Right lobe of liver (tissue), 6 donors: ENCODE results near the gene RAP1GAP2. TPM values are rescaled to one million over a fixed set of nuclear protein-coding genes. Genes with fewer than 3 reads are reported as not detected.

ENCODE experiments used
- ATAC-seq, 4 donors: fragments of 200-7000 bp; cut with Tn5 transposase; one replicate each; pipeline ENCODE4 v1.9.1; 2020; ENCODE audit warnings: mild to moderate bottlenecking in 4 of 4, moderate library complexity in 4 of 4
- DNase-seq, 3 donors: peaks; one replicate each; pipeline ENCODE4 v3.0.0-alpha.2; 2020
- H3K27ac ChIP-seq, 3 donors: fragments of 200-600 bp; one replicate each; pipeline ENCODE4 v1.8.0; 2022
- H3K27me3 ChIP-seq, 2 donors: fragments of 200-600 bp; one replicate each; pipeline ENCODE4 v1.8.0; 2022
- H3K36me3 ChIP-seq, 4 donors: fragments of 200-600 bp; sonication (generic) in 1 of 4; one replicate each; pipeline versions ENCODE4 v1.5.1 to v1.8.0; 2017 to 2022; ENCODE audit warnings: control low read depth in 1 of 4
- H3K4me1 ChIP-seq, 4 donors: fragments of 200-600 bp; sonication (generic) in 1 of 4; one replicate each; pipeline versions ENCODE4 v1.5.1 to v1.8.0; 2017 to 2022; ENCODE audit warnings: control low read depth in 1 of 4
- H3K4me3 ChIP-seq, 3 donors: fragments of 200-600 bp; one replicate each; pipeline ENCODE4 v1.8.0; 2022
- H3K9me3 ChIP-seq, 4 donors: fragments of 200-600 bp; sonication (generic) in 1 of 4; one replicate each; pipeline versions ENCODE4 v1.5.1 to v1.8.0; 2017 to 2022; ENCODE audit warnings: control low read depth in 1 of 4
- CTCF ChIP-seq, 4 donors: fragments of 200-600 bp in 3 of 4; fragments of 450-650 bp in 1 of 4; IDR thresholded peaks; one replicate each; pipeline versions ENCODE4 v1.5.1 to v1.8.0; 2016 to 2022; ENCODE audit warnings: antibody characterized with exemption in 4 of 4, mild to moderate bottlenecking in 2 of 4
- POLR2A ChIP-seq: fragments of 450-650 bp; IDR thresholded peaks from one replicate; pipeline ENCODE4 v1.6.1; 2017; ENCODE audit warnings: antibody characterized with exemption, mild to moderate bottlenecking
- WGBS: methylation state at CpG from one replicate; pipeline ENCODE4 v1.1.6; 2018; ENCODE audit warnings: low coverage, low lambda C conversion rate; ENCODE audit not compliant: insufficient coverage; ENCODE audit errors: missing lambda C conversion rate; 5-methylcytosine and 5-hydroxymethylcytosine counted together
- intact Hi-C, 2 donors: fragments of 100-400 bp; cut with DNase I; formaldehyde crosslinking; loops; one replicate each; pipeline versions ENCODE4 v1.11.2 to v1.14.1; 2022
- total RNA-seq, 6 experiments: library from RNA; depleted of rRNA in 2 of 6; stranded (reverse); fragments of >200 nt in 2 of 6; fragmentation: NEBNext Ultra II Directional in 3 of 6; extraction: Animal tissue kit (Norgen Biotek cat#: 25700) in 3 of 6; gene quantifications; one replicate each; pipeline versions ENCODE4 v1.1.0 to v1.2.4, GENCODE V29; 2016 to 2023
- donor health status: DM: no; HTN: yes; CAD: no.
- donor health status: DM: no; HTN: no; CAD: no.
- donor health status: DM: no; HTN: no; CAD: no.
- donor health status: DM: no; HTN: yes; CAD: no.
- donor health status: DM: no; HTN: yes; CAD: no.

RAP1GAP2 gene
- total RNA-seq, 6 experiments from 2014 or later = 1.0 to 3.8 (median 1.8) TPM

DNA sequence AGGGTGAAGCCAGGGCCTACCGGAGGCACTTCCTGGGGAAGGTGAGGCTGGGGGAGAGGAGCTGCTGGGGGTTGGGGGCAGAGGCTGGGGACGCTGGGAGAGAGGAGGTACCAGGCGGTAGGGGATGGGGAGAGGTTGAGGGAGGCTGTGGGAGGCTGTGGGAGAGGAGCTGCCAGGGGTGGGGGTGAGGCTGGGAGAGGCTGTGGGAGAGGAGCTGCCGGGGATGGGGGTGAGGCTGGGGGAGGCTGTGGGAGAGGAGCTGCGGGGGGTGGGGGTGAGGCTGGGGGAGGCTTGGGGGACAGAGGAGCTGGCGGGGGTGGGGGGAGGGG is 167.8 kb downstream of the RAP1GAP2 start:
- no peak for ATAC-seq
- intact Hi-C loops = no loop called here
- TF ChIP-seq CTCF (IDR thresholded peaks at IDR 0.05) (no peak), POLR2A (no peak)
- Histone ChIP-seq H3K4me1 (no peaks in the 10 kb centered on the region), H3K36me3 (no peaks in the 10 kb centered on the region), H3K27ac (no peak overlapping the region), H3K4me3 (no peak overlapping the region), H3K9me3 (no peaks in the 10 kb centered on the region), H3K27me3 (no peaks in the 10 kb centered on the region)
- WGBS = 82% methylated on average over 6 of the region's 6 CpGs
- DNase-seq = peak in 1 of 3 donors; percentile 20

- WGBS = 85% methylated on average over 5 of the region's 10 CpGs
- H3K27ac ChIP-seq = no peak overlapping the region
Observed at GRCh38 chr17:2964370-2964769, 168.1 kb downstream of the RAP1GAP2 start.

GRCh38 chr17:2964831-2965230 is 168.6 kb downstream of the RAP1GAP2 start:
- Histone ChIP-seq H3K27ac (no peak overlapping the region), H3K9me3 (no peaks in the 10 kb centered on the region), H3K4me1 (no peaks in the 10 kb centered on the region), H3K4me3 (no peak overlapping the region), H3K27me3 (no peaks in the 10 kb centered on the region), H3K36me3 (no peaks in the 10 kb centered on the region)
- intact Hi-C loops = no loop called here
- ATAC-seq (no peak), DNase-seq (peak in 1 of 3 donors; percentile 37)
- no peak for TF ChIP-seq POLR2A
- TF ChIP-seq CTCF (IDR thresholded peaks at IDR 0.05) = no peak
- 73% methylated on average over 2 of the region's 11 CpGs for WGBS

More at GRCh38 chr17:2964370-2964769, 168.1 kb downstream of the RAP1GAP2 start:
- no peak for ATAC-seq
- no peaks in the 10 kb centered on the region for H3K36me3 ChIP-seq
- H3K27me3 ChIP-seq = no peaks in the 10 kb centered on the region
- peak in 1 of 3 donors; percentile 35 for DNase-seq
- no peak for TF ChIP-seq POLR2A
- TF ChIP-seq CTCF (IDR thresholded peaks at IDR 0.05) = no peak
- H3K4me1 ChIP-seq = no peaks in the 10 kb centered on the region
- no peak overlapping the region for H3K4me3 ChIP-seq
- H3K9me3 ChIP-seq = no peaks in the 10 kb centered on the region
- intact Hi-C loops = no loop called here

DNA sequence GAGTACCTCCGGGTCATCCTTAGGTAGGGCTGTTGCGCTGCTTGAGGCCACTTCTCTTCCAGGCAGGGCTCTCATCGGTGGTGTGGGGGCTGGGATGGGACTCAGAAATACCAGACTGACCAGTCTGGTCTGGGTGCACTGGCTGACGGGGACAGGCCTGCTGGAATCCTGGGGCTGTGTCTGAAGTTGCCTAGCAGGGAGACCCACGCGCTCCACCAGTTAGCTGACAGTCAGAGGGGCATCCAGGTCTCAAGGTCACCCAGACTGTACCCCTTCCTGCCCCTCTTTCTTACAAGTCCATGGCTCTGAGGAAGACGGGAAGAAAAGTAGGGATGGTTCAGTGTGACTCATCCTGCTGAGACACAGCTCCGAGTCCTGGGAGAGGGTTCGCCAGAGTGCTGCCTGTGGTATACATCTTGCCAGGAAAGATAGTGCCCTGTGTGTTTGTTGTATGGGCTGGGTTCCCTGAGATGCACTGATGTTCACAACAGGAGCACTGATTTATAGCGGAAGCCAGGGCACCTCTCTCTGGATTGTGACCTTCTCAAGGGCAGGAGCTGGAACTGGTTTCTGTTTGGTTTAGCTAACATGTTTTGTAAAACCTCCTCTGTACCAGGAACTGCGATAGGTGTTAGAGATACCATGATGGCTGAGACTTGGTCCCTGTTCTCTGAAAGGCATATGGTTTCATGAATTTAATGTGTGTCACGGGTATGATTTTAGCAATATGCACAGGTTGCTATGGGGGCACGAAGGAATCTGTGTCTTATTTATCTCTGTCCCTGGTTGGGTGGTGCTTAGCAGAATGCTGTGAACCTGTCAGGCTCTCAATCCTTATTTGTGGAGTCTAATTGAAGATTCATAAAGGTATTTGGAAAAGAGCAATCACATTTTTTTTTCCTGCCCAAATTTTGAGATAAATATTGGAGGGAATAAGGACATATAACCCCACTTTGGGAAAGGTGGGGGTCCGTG is 169.7 kb downstream of the RAP1GAP2 start:
- DNase-seq (peak in 1 of 3 donors; percentile 31), ATAC-seq (peak in 1 of 4 donors; percentile 23)
- no peak overlapping the region for H3K27ac ChIP-seq
- TF ChIP-seq POLR2A = no peak
- TF ChIP-seq CTCF (IDR thresholded peaks at IDR 0.05) = no peak
- no peaks in the 10 kb centered on the region for H3K36me3 ChIP-seq
- H3K4me1 ChIP-seq = no peaks in the 10 kb centered on the region
- intact Hi-C loops = no loop called here
- H3K9me3 ChIP-seq = no peaks in the 10 kb centered on the region
- H3K4me3 ChIP-seq = no peak overlapping the region
- H3K27me3 ChIP-seq = no peaks in the 10 kb centered on the region
- WGBS = 57% methylated on average over 8 of the region's 14 CpGs
